Fibroblast of pulmonary artery (primary cell): Measurements from ENCODE around the gene MED25.
A peak's percentile ranks its signal among the peaks of the same experiment; 100 is the strongest.

Experiments used
- DNase-seq: peaks from one replicate; pipeline ENCODE4 v3.0.0-alpha.2; 2010; ENCODE audit warnings: low read depth
- H3K4me3 ChIP-seq: replicated peaks from 2 replicates; pipeline ENCODE4 v1.5.1; 2011; ENCODE audit warnings: low read depth, mild to moderate bottlenecking, control low read depth, low read length, moderate library complexity
- TF ChIP-seq, protein P1 (sequence below): IDR thresholded peaks from 2 replicates; pipeline ENCODE4 v1.5.1; 2011; ENCODE audit warnings: mild to moderate bottlenecking, control low read depth, low read length, inconsistent platforms; ENCODE audit errors: missing control alignments

MED25 gene

DNA sequence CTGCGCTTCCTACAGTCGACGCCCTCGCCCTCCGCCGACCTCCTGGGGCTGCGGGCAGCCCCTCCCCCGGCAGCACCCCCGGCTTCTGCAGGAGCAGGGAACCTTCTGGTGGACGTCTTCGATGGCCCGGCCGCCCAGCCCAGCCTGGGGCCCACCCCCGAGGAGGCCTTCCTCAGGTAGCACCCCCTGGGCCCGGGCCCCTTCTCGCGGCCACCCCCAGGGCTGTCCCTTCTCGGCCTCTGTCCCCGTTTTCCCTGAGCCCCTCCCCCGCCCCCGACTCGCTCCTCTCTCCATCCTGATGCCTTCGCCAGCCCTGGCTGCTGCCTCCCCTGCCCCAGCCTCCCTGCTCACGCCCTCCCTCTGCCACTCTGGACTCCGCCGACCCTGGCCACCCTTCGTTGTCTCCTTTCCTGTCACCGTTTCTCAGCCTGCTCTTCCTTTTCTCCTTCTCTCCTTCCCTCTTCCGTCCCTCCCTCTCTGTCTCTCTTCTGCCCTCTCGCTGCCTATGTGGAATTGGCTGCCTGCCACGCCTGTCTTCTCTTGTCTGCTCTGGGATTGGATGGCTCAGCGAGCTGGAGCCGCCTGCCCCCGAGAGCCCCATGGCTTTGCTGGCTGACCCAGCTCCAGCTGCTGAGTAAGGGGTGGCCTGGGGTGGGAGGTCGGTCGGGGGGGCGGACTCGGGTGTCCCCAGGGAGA is 16.0 kb upstream of the MED25 start:
- H3K4me3 ChIP-seq = peak overlapping the region; percentile 43
- TF ChIP-seq, protein P1, sequence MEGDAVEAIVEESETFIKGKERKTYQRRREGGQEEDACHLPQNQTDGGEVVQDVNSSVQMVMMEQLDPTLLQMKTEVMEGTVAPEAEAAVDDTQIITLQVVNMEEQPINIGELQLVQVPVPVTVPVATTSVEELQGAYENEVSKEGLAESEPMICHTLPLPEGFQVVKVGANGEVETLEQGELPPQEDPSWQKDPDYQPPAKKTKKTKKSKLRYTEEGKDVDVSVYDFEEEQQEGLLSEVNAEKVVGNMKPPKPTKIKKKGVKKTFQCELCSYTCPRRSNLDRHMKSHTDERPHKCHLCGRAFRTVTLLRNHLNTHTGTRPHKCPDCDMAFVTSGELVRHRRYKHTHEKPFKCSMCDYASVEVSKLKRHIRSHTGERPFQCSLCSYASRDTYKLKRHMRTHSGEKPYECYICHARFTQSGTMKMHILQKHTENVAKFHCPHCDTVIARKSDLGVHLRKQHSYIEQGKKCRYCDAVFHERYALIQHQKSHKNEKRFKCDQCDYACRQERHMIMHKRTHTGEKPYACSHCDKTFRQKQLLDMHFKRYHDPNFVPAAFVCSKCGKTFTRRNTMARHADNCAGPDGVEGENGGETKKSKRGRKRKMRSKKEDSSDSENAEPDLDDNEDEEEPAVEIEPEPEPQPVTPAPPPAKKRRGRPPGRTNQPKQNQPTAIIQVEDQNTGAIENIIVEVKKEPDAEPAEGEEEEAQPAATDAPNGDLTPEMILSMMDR = peak; percentile 49

DNA sequence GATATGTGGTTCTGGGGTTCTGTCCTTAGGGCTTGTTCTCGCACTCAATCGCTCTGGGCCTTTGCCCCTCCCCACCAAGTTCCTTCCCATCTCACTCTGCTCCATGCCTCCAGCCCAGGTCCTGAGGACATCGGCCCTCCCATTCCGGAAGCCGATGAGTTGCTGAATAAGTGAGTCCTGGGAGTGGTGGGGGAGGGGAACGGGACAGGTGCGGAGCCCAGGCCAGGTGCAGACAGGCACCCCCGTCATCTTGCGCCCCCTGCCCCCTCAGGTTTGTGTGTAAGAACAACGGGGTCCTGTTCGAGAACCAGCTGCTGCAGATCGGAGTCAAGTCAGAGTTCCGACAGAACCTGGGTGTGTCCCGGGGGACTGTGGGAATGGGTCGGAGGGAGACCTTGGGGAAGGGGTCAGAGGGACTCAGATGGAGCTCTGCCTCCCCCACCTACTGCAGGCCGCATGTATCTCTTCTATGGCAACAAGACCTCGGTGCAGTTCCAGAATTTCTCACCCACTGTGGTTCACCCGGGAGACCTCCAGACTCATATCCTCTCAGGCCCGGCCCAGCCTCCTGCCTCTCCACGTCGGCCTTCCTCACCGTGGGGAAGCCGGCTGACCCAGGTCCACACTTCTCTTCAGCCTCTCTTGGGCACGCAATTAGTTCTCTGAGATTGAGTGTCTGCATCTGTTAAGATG is 15.1 kb upstream of the MED25 start:
- DNase-seq = no peak
- H3K4me3 ChIP-seq = no peak overlapping the region
- TF ChIP-seq, protein P1 = no peak

More for the DNA sequence above, 16.0 kb upstream of the MED25 start:
- peak; percentile 90 for DNase-seq

DNA sequence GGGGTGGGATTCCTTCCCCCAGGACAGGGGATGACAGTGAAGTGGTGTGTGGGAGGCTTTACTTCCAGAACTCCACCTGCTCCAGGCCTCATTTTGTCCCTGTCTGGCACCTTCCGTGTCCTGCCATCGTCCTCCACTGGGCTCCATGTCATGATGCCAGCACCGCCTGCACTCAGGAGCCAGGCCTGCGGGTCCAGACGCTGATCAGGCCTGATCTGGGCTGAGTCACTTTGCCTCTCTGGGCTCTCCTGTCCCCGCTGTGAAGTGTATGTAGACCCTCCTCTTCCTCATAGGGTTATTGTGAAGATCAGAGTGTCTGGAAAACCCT is 14.6 kb upstream of the MED25 start:
- TF ChIP-seq, protein P1 = no peak

DNA sequence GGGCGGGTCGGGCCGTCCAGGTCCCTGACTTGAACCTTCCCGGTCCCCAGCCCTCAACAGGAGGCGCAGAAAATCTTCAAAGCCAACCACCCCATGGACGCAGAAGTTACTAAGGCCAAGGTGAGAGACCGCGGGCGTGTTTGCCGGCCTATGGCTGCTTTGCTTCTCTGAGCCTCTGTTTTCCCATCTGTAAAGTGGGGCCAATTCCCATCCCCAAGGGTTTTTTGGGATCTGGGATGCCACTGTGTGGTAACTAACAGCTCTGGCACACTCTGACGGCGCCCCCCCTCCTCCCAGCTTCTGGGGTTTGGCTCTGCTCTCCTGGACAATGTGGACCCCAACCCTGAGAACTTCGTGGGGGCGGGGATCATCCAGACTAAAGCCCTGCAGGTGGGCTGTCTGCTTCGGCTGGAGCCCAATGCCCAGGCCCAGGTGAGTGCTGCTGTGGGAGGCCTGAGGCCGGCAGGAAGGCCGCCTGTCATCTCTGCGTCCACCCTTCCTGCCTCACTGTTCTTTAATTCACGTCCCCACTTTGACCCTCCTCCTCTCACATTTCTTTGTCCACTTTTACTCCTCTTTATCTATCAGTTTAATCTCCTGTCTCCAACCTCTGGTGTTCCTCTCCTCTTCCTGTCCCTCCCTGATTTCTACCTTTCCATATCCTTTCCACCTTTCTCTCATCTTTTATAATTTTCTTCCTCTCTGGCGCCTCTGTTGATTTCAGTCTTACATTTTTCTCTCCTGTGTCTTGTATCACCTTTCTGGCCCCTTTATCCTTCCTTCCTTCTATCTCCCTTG is 12.1 kb upstream of the MED25 start:
- H3K4me3 ChIP-seq = no peak overlapping the region
- no peak for DNase-seq
- TF ChIP-seq, protein P1 = no peak

More for the DNA sequence above, 14.6 kb upstream of the MED25 start:
- no peak for DNase-seq
- H3K4me3 ChIP-seq = no peak overlapping the region

DNA sequence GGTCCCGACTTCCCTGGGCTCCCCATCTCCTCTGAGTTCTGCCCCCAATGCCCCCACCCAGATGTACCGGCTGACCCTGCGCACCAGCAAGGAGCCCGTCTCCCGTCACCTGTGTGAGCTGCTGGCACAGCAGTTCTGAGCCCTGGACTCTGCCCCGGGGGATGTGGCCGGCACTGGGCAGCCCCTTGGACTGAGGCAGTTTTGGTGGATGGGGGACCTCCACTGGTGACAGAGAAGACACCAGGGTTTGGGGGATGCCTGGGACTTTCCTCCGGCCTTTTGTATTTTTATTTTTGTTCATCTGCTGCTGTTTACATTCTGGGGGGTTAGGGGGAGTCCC is 11.5 kb upstream of the MED25 start:
- TF ChIP-seq, protein P1 = no peak
- no peak overlapping the region for H3K4me3 ChIP-seq
- DNase-seq = no peak

DNA sequence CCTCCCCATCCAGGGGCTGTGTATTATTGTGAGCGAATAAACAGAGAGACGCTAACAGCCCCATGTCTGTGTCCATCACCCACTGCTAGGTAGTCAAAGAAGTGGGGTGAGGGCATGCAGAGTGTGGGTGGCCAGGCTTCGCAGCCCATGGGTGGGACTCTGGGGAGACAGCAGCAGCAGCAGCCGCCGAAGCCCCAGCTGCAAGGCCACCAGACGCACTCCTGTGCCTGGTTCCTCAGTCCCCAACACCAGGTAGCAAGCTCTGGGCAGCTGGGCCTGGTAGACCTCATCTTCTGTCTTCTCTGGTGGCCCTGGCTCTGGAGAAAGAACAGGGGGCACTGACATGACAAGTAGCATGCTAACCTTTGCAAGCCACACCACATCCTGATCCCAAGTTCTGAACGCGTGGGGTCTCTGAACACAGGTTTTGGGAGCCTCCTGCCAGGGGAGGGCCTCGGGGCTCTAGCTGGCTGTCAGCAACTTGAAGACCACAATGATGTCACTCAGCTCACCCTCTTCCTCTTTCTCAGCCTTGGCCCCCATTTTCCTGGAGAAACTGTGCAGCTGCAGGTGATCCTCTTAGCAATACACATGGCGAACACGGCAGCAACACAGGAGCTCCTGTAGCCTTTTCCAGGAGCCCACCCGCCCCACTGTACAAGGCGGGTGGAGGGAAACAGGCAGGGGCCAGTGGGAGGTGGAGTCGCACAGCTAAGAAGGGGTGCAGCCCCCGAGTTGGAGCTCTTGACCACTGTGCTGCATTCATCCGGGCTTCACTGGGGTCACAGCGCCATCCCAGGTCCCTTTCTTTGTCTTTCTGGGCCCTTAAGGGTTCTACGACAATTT is 10.8 kb upstream of the MED25 start:
- DNase-seq = no peak
- no peak overlapping the region for H3K4me3 ChIP-seq
- TF ChIP-seq, protein P1 = no peak
